ENCODE data around the gene ITGB6. TPM values are rescaled to one million over a fixed set of nuclear protein-coding genes. Genes with fewer than 3 reads are reported as not detected.

The ITGB6 gene
- total and polyA plus RNA-seq, 10 of the 15 experiments (the other 5 are each of a cell fraction or from before 2014, with no cell fraction given), result 0.04 TPM; not detected in 9

- Histone ChIP-seq H3K27ac (ENCODE audit: control insufficient read depth, insufficient read depth) (no peak overlapping the region), H3K9ac (ENCODE audit: control insufficient read depth, insufficient read depth, low read length) (no peak overlapping the region), H4K20me1 (ENCODE audit: control insufficient read depth, insufficient read depth) (no peaks in the 10 kb centered on the region), H3K9me3 (replicated peaks; ENCODE audit: control insufficient read depth, insufficient read depth, low read length) (no peaks in the 10 kb centered on the region), H3K36me3 (ENCODE audit: control insufficient read depth in 2 of 2, insufficient read depth in 2 of 2, low read length in 1 of 2) (no peaks in the 10 kb centered on the region), H3K4me2 (ENCODE audit: control insufficient read depth, insufficient read depth) (no peak overlapping the region), H3K79me2 (ENCODE audit: control insufficient read depth, insufficient read depth, low read length) (no peaks in the 10 kb centered on the region), H3K4me1 (ENCODE audit: control insufficient read depth, insufficient read depth, low read length) (no peaks in the 10 kb centered on the region), H2AFZ (ENCODE audit: control insufficient read depth, low read depth, low read length) (no peak overlapping the region), H3K4me3 (no peak overlapping the region), H3K27me3 (replicated peaks in 1 of 2; ENCODE audit: control insufficient read depth in 2 of 2, insufficient read depth in 2 of 2, low read length in 1 of 2) (no peaks in the 10 kb centered on the region)
- ChIA-PET RAD21 (ENCODE audit: unreplicated experiment) (no interaction called here), SMC1A (ENCODE audit: uncharacterized antibody, unreplicated experiment) (no interaction called here), CTCF (interaction anchor here (0.9 to 1.6 kb wide), 2 partner anchors 41 to 59 kb away, joined by 3 read pairs; no protein-coding TSS in a partner anchor), POLR2A (interaction anchor here (1.5 kb wide), 1 partner anchor 39 kb away, joined by 3 read pairs; no protein-coding TSS in a partner anchor)
- 15% methylated on average over 3 of the region's 3 CpGs for WGBS (ENCODE audit: insufficient coverage, insufficient replicate concordance, low lambda C conversion rate, missing lambda C conversion rate)
- intact Hi-C loops (cut with micrococcal nuclease; ENCODE audit: unreplicated experiment) (loop anchor here (5.0 kb wide), 1 partner anchor 38 kb away; no protein-coding TSS in a partner anchor), in situ Hi-C loops (cut with MboI) (no loop called here)
- no peak for TF ChIP-seq TBL1XR1 (IDR thresholded peaks at IDR 0.05; ENCODE audit: low read depth, low read length)
- no peak for TF ChIP-seq YY1 (IDR thresholded peaks at IDR 0.05; ENCODE audit: low read depth, low read length)
- TF ChIP-seq E2F8 (IDR thresholded peaks at IDR 0.05; ENCODE audit: low read depth, partially characterized antibody), result no peak
- no peak for TF ChIP-seq HCFC1 (IDR thresholded peaks at IDR 0.05; ENCODE audit: low read length)
- ATAC-seq (peak; percentile 59; the same call in 2 of the 3 replicates), DNase-seq (ENCODE audit: low read depth, low spot score) (no peak), FAIRE-seq (no peak)
- no TSS peak for BruUV-seq (replicated peaks)
Observed at GRCh38 chr2:160168878-160169277, 31.2 kb downstream of the ITGB6 start.

Data from GM12878 (cell line).